Measurements from ENCODE around the gene IFNA2. TPM values are rescaled to one million over a fixed set of nuclear protein-coding genes. Genes with fewer than 3 reads are reported as not detected.
A peak's percentile ranks its signal among the peaks of the same experiment; 100 is the strongest.

IFNA2 gene
- total RNA-seq, 1 donor from 2014 or later: not detected

GRCh38 chr9:21348430-21348970 lies 36.7 kb downstream of the IFNA2 start:
- Histone ChIP-seq H3K4me1 (no peaks in the 10 kb centered on the region), H3K4me3 (no peak overlapping the region), H3K9me3 (replicated peaks) (peaks cover 12% of the 10 kb centered on the region), H3K36me3 (no peaks in the 10 kb centered on the region), H3K27ac (replicated peaks) (no peak overlapping the region), H3K27me3 (ENCODE audit: low read depth) (peaks cover 30% of the 10 kb centered on the region)
- intact Hi-C loops (cut with micrococcal nuclease): no loop called here
- DNase-seq: no peak
- no peak for TF ChIP-seq CTCF (IDR thresholded peaks at IDR 0.05; ENCODE audit: borderline replicate concordance)

- Histone ChIP-seq H3K27me3 (ENCODE audit: low read depth) (peaks cover 18% of the 10 kb centered on the region), H3K4me1 (peaks cover 2% of the 10 kb centered on the region), H3K27ac (replicated peaks) (no peak overlapping the region), H3K4me3 (no peak overlapping the region), H3K36me3 (no peaks in the 10 kb centered on the region), H3K9me3 (replicated peaks) (peaks cover 8% of the 10 kb centered on the region)
- no peak for DNase-seq
- TF ChIP-seq CTCF (IDR thresholded peaks at IDR 0.05; ENCODE audit: borderline replicate concordance): no peak
- intact Hi-C loops (cut with micrococcal nuclease): no loop called here
These were observed 44.5 kb downstream of the IFNA2 start for GRCh38 chr9:21340735-21341134.

- H3K36me3 ChIP-seq: peaks cover 10% of the 10 kb centered on the region
- no peaks in the 10 kb centered on the region for H3K27me3 ChIP-seq (ENCODE audit: low read depth)
- intact Hi-C loops (cut with micrococcal nuclease): no loop called here
- H3K4me1 ChIP-seq: peaks cover 43% of the 10 kb centered on the region
- no peak overlapping the region for H3K27ac ChIP-seq (replicated peaks)
- TF ChIP-seq CTCF (IDR thresholded peaks at IDR 0.05; ENCODE audit: borderline replicate concordance): no peak
- no peak for DNase-seq
- no peaks in the 10 kb centered on the region for H3K9me3 ChIP-seq (replicated peaks)
- no peak overlapping the region for H3K4me3 ChIP-seq
These were observed 48.7 kb downstream of the IFNA2 start for GRCh38 chr9:21336457-21336856.

- peaks cover 10% of the 10 kb centered on the region for H3K36me3 ChIP-seq
- H3K4me3 ChIP-seq: peak within 1 kb of the TSS; percentile 82
- TF ChIP-seq CTCF (IDR thresholded peaks at IDR 0.05; ENCODE audit: borderline replicate concordance): no peak
- peak; percentile 93 for DNase-seq
- H3K9me3 ChIP-seq (replicated peaks): no peaks in the 10 kb centered on the region
- H3K27me3 ChIP-seq (ENCODE audit: low read depth): no peaks in the 10 kb centered on the region
- intact Hi-C loops (cut with micrococcal nuclease): no loop called here
- peaks cover 58% of the 10 kb centered on the region for H3K4me1 ChIP-seq
- H3K27ac ChIP-seq (replicated peaks): peak within 1 kb of the TSS; percentile 93
These were observed 50.2 kb downstream of the IFNA2 start, which contains the start of gene KLHL9 for GRCh38 chr9:21334701-21335632. KLHL9 (minus strand) TSS chr9:21335404; CDS start chr9:21334859, 545 bp downstream.

Other genes with a start within 250 kb of the IFNA2 start
- gene IFNW1, start 243.6 kb downstream of the IFNA2 start, total RNA-seq: not detected
- not detected for gene IFNA21, start 218.7 kb downstream of the IFNA2 start, total RNA-seq
- gene IFNA4, start 197.8 kb downstream of the IFNA2 start, total RNA-seq: not detected
- gene IFNA7, start 183.2 kb downstream of the IFNA2 start, total RNA-seq: not detected
- not detected for gene IFNA10, start 178.3 kb downstream of the IFNA2 start, total RNA-seq
- not detected for gene IFNA16, start 168.1 kb downstream of the IFNA2 start, total RNA-seq
- not detected for gene IFNA17, start 157.2 kb downstream of the IFNA2 start, total RNA-seq
- gene IFNA14, start 145.4 kb downstream of the IFNA2 start, total RNA-seq: not detected
- gene IFNA5, start 80.1 kb downstream of the IFNA2 start, total RNA-seq: not detected
- 12.0 TPM for gene KLHL9, start 50.0 kb downstream of the IFNA2 start, total RNA-seq
- gene IFNA6, start 34.5 kb downstream of the IFNA2 start, total RNA-seq: not detected
- gene IFNA13, start 17.3 kb downstream of the IFNA2 start, total RNA-seq: not detected
- not detected for gene IFNA8, start 23.7 kb upstream of the IFNA2 start, total RNA-seq
- gene IFNA1, start 55.0 kb upstream of the IFNA2 start, total RNA-seq: not detected
- gene IFNE, start 96.9 kb upstream of the IFNA2 start, total RNA-seq: not detected

All from left ventricle myocardium inferior (tissue), 1 donor.